HEK293 (cell line): ENCODE measurements around the gene NFKBIZ.

Experiments
- CTCF ChIA-PET: fragments of 350-600 bp; formaldehyde crosslinking; extraction: SDS; loops from one replicate; lab custom pipeline; 2021; ENCODE audit warnings: antibody characterized with exemption; lab: Yijun Ruan, JAX
- POLR2A ChIA-PET: fragments of 300-600 bp; formaldehyde crosslinking; extraction: SDS; loops from one replicate; lab custom pipeline; 2020; ENCODE audit warnings: antibody characterized with exemption, inconsistent platforms; lab: Yijun Ruan, JAX
- H3K27ac ChIP-seq: fragments of 200-500 bp; sonication (Bioruptor generic); 2 replicates; pipeline ENCODE4 v1.5.1; 2014; ENCODE audit warnings: low read depth, low read length, control low read depth, inconsistent platforms; ENCODE audit errors: extremely low read depth
- H3K36me3 ChIP-seq, 2 experiments: fragments of 200-500 bp in 1 of 2; sonication (Bioruptor generic) in 1 of 2; 1 replicate in 1 of 2; 2 replicates in 1 of 2; pipeline ENCODE4 v1.5.1; 2014 to 2017; ENCODE audit warnings: inconsistent platforms in 2 of 2, low read length in 2 of 2; ENCODE audit not compliant: control insufficient read depth in 2 of 2, insufficient read depth in 1 of 2
- H3K4me1 ChIP-seq: fragments of 200-500 bp; sonication (Bioruptor generic); 2 replicates; pipeline ENCODE4 v1.5.1; 2014; ENCODE audit warnings: mild to moderate bottlenecking, low read length, inconsistent platforms; ENCODE audit not compliant: control insufficient read depth, insufficient read depth
- H3K4me3 ChIP-seq: 2 replicates; pipeline ENCODE4 v1.5.1; 2011; ENCODE audit warnings: low read depth, mild to moderate bottlenecking, control low read depth, low read length, moderate library complexity
- H3K9me3 ChIP-seq: fragments of 200-500 bp; sonication (Bioruptor generic); 2 replicates; pipeline ENCODE4 v1.5.1; 2014; ENCODE audit warnings: low read depth, low read length, inconsistent platforms; ENCODE audit not compliant: control insufficient read depth, insufficient read depth
- GLIS1 ChIP-seq: fragments of 450-650 bp; formaldehyde crosslinking; IDR thresholded peaks from 2 replicates; pipeline ENCODE4 v1.5.1; 2016; ENCODE audit warnings: missing biosample characterization, missing genetic modification characterization
- PATZ1 ChIP-seq: fragments of 450-650 bp; formaldehyde crosslinking; IDR thresholded peaks from 2 replicates; pipeline ENCODE4 v1.5.1; 2016; ENCODE audit warnings: missing biosample characterization, missing genetic modification characterization
- PRDM10 ChIP-seq: fragments of 450-650 bp; formaldehyde crosslinking; IDR thresholded peaks from 2 replicates; pipeline ENCODE4 v1.5.1; 2016; ENCODE audit warnings: missing biosample characterization, missing genetic modification characterization
- ZBTB21 ChIP-seq: fragments of 450-650 bp; formaldehyde crosslinking; IDR thresholded peaks from 2 replicates; pipeline ENCODE4 v1.5.1; 2017; ENCODE audit warnings: missing biosample characterization, missing genetic modification characterization
- ZNF146 ChIP-seq: fragments of 450-650 bp; formaldehyde crosslinking; IDR thresholded peaks from 2 replicates; pipeline ENCODE4 v1.5.1; 2016; ENCODE audit warnings: missing biosample characterization, missing genetic modification characterization
- ZNF155 ChIP-seq: fragments of 450-650 bp; formaldehyde crosslinking; IDR thresholded peaks from 2 replicates; pipeline ENCODE4 v1.5.1; 2016; ENCODE audit warnings: missing biosample characterization, missing genetic modification characterization
- ZNF174 ChIP-seq: fragments of 450-650 bp; formaldehyde crosslinking; IDR thresholded peaks from 2 replicates; pipeline ENCODE4 v1.5.0; 2017; ENCODE audit warnings: missing biosample characterization, mild to moderate bottlenecking, missing genetic modification characterization
- ZNF211 ChIP-seq: fragments of 450-650 bp; formaldehyde crosslinking; IDR thresholded peaks from 2 replicates; pipeline ENCODE4 v1.5.1; 2016; ENCODE audit warnings: low read depth, missing biosample characterization, missing genetic modification characterization
- ZNF433 ChIP-seq: fragments of 450-650 bp; formaldehyde crosslinking; IDR thresholded peaks from 2 replicates; pipeline ENCODE4 v1.5.1; 2016; ENCODE audit warnings: missing biosample characterization, missing genetic modification characterization, low read depth
- ZNF488 ChIP-seq: fragments of 450-650 bp; formaldehyde crosslinking; IDR thresholded peaks from 2 replicates; pipeline ENCODE4 v1.5.1; 2016; ENCODE audit warnings: missing biosample characterization, missing genetic modification characterization
- ZNF501 ChIP-seq: fragments of 450-650 bp; formaldehyde crosslinking; IDR thresholded peaks from 2 replicates; pipeline ENCODE4 v1.5.1; 2016; ENCODE audit warnings: missing biosample characterization, missing genetic modification characterization
- ZNF530 ChIP-seq: fragments of 450-650 bp; formaldehyde crosslinking; IDR thresholded peaks from 2 replicates; pipeline ENCODE4 v1.5.1; 2016; ENCODE audit warnings: low read depth, missing biosample characterization, missing genetic modification characterization
- ZNF561 ChIP-seq: fragments of 450-650 bp; IDR thresholded peaks from 2 replicates; pipeline ENCODE4 v1.5.1; 2018; ENCODE audit warnings: missing biosample characterization, missing genetic modification characterization, borderline replicate concordance
- ZNF76 ChIP-seq: fragments of 450-650 bp; formaldehyde crosslinking; IDR thresholded peaks from 2 replicates; pipeline ENCODE4; 2016; ENCODE audit warnings: low read depth, missing biosample characterization, missing genetic modification characterization, borderline replicate concordance
- ZNF791 ChIP-seq: fragments of 450-650 bp; formaldehyde crosslinking; IDR thresholded peaks from 2 replicates; pipeline ENCODE4 v1.5.1; 2016; ENCODE audit warnings: missing biosample characterization, missing genetic modification characterization

NFKBIZ gene

GRCh38 chr3:101853982-101854381 lies 4.7 kb downstream of the NFKBIZ start:
- H3K27ac ChIP-seq: no peak overlapping the region
- peaks cover 37 to 75% of the 10 kb centered on the region in 2 experiments for H3K36me3 ChIP-seq
- ChIA-PET POLR2A (no interaction called here), CTCF (interaction anchor here (0.5 to 1.0 kb wide), 2 partner anchors 11 to 345 kb away, joined by 3 to 4 read pairs; no protein-coding TSS in a partner anchor)
- H3K9me3 ChIP-seq: no peaks in the 10 kb centered on the region
- no peak overlapping the region for H3K4me3 ChIP-seq
- no peaks in the 10 kb centered on the region for H3K4me1 ChIP-seq
- TF ChIP-seq ZNF146 (no peak), ZNF488 (no peak), ZBTB21 (tag by site-specific recombination) (no peak), ZNF561 (tag by site-specific recombination) (no peak), GLIS1 (tag by site-specific recombination) (no peak), ZNF501 (tag by site-specific recombination) (no peak), ZNF433 (tag by site-specific recombination) (no peak), ZNF76 (tag by site-specific recombination) (no peak), ZNF791 (tag by site-specific recombination) (no peak), ZNF155 (tag by site-specific recombination) (no peak), PATZ1 (tag by site-specific recombination) (no peak), ZNF530 (tag by site-specific recombination) (no peak), ZNF211 (no peak), ZNF174 (no peak)

- POLR2A ChIA-PET: no interaction called here
Observed at GRCh38 chr3:101854608-101855304, 5.4 kb downstream of the NFKBIZ start.

More at GRCh38 chr3:101854608-101855304, 5.4 kb downstream of the NFKBIZ start:
- H3K9me3 ChIP-seq: no peaks in the 10 kb centered on the region
- H3K27ac ChIP-seq: no peak overlapping the region
- CTCF ChIA-PET: interaction anchor here (0.5 kb wide), 1 partner anchor 345 kb away, joined by 4 read pairs; no protein-coding TSS in a partner anchor
- H3K36me3 ChIP-seq: peaks cover 40 to 83% of the 10 kb centered on the region in 2 experiments
- TF ChIP-seq PRDM10 (tag by site-specific recombination): no peak
- TF ChIP-seq, all 188 proteins: peak for 0
- Histone ChIP-seq H3K4me1 (no peaks in the 10 kb centered on the region), H3K4me3 (no peak overlapping the region)
